Activated CD4-positive, alpha-beta T cell treated with anti-CD3 and anti-CD28 coated beads, Interleukin-2, amount 10 ng/mL, durations not matched to agents 24 days and 14 days (primary cell): ENCODE data around the gene OR2J1. TPM values are rescaled to one million over a fixed set of nuclear protein-coding genes. Genes with fewer than 3 reads are reported as not detected.
"Not testable (repeated sequence)": the region's sequence is repeated elsewhere in the genome, so short reads cannot be mapped to it uniquely, and the experiment has no call there.

Source experiments
- DNase-seq: peaks from one replicate; pipeline ENCODE4 v3.0.0; 2022
- H3K27ac Mint-ChIP-seq: one replicate; pipeline ENCODE4 v1.8.0; 2022; ENCODE audit warnings: mild to moderate bottlenecking, mixed read lengths
- H3K27me3 Mint-ChIP-seq: one replicate; pipeline ENCODE4 v1.8.0; 2022; ENCODE audit warnings: mixed read lengths
- H3K36me3 Mint-ChIP-seq: one replicate; pipeline ENCODE4 v1.8.0; 2022; ENCODE audit warnings: low read depth, mild to moderate bottlenecking, mixed read lengths
- H3K4me1 Mint-ChIP-seq: one replicate; pipeline ENCODE4 v1.8.0; 2021; ENCODE audit warnings: mixed read lengths
- H3K4me3 Mint-ChIP-seq: one replicate; pipeline ENCODE4 v1.8.0; 2022; ENCODE audit warnings: mild to moderate bottlenecking, moderate library complexity, mixed read lengths
- H3K9me3 Mint-ChIP-seq: one replicate; pipeline ENCODE4 v1.8.0; 2021; ENCODE audit warnings: mixed read lengths
- intact Hi-C: fragments of 100-400 bp; cut with micrococcal nuclease; formaldehyde crosslinking; loops from one replicate; pipeline ENCODE4 v1.15.1; 2023
- total RNA-seq: library from RNA; stranded (reverse); gene quantifications from 2 replicates; pipeline ENCODE4 v1.2.3, GENCODE V29; 2022

Gene OR2J1
- total RNA-seq, 1 donor from 2014 or later: not detected

DNA sequence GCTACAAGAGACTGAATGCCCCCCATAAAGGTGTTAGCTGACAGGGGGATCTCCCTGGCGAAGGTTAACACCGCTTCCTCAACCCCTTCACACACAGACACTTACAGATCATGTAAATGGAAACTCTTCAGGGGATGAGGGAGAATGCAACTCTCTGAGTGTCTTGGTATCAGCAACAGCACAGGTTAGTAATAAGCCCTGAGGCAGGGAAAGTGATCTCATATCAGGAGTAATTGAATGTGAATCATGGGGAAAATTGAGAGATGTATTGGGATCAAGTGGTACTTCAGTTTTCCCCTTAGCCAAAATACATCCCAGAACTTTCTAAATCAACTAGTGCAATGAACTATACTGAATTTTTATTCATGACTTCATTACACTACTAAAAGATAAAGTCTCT is 32.4 kb downstream of the OR2J1 start:
- H3K4me3 Mint-ChIP-seq: no peak overlapping the region
- peaks cover 9% of the 10 kb centered on the region for H3K27me3 Mint-ChIP-seq
- H3K9me3 Mint-ChIP-seq: no peaks in the 10 kb centered on the region
- no peak for DNase-seq
- no peaks in the 10 kb centered on the region for H3K36me3 Mint-ChIP-seq
- no peaks in the 10 kb centered on the region for H3K4me1 Mint-ChIP-seq
- H3K27ac Mint-ChIP-seq: no peak overlapping the region
- intact Hi-C loops: no loop called here

DNA sequence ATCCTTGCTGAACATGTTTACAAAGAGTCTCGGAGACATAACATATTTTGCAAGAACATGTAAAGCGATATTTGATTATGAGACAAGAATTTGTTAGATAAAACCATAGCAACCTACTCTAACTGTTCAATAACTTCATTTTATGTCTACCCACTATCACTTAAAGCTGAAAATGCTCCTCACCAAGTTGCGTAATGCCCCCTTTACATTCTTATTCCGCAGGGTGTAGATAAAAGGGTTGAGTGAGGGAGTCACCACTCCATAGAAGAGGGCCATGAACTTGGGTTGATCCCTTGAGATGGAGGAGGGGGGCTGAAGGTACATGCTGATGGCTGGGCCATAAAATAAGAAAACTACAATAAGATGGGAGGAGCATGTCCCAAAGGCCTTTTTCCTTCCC is 38.4 kb downstream of the OR2J1 start:
- Mint-ChIP-seq H3K27me3 (peaks cover 7% of the 10 kb centered on the region), H3K27ac (no peak overlapping the region), H3K36me3 (no peaks in the 10 kb centered on the region), H3K9me3 (no peaks in the 10 kb centered on the region), H3K4me1 (no peaks in the 10 kb centered on the region), H3K4me3 (no peak overlapping the region)
- intact Hi-C loops: no loop called here
- DNase-seq: no peak

DNA sequence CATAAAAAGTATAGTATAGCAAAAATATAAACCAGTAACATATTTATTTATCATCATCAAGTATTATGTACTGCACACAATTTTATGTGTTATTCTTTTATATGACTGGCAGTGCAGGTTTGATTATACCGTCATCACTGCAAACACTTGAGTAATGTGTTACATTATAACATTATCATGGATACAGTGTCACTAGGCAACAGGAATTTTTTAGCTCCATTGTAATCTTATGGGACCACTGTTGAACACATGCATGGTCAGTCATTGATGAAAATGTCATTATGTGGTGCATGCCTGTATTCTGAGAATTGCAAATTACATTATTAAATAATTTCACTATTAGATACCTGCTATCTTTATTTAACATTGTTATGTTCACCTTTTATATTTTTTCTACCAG is 42.3 kb downstream of the OR2J1 start:
- Mint-ChIP-seq H3K4me1 (no peaks in the 10 kb centered on the region), H3K9me3 (no peaks in the 10 kb centered on the region), H3K4me3 (no peak overlapping the region), H3K27me3 (peaks cover 2% of the 10 kb centered on the region), H3K36me3 (no peaks in the 10 kb centered on the region), H3K27ac (no peak overlapping the region)
- intact Hi-C loops: no loop called here
- DNase-seq: no peak

DNA sequence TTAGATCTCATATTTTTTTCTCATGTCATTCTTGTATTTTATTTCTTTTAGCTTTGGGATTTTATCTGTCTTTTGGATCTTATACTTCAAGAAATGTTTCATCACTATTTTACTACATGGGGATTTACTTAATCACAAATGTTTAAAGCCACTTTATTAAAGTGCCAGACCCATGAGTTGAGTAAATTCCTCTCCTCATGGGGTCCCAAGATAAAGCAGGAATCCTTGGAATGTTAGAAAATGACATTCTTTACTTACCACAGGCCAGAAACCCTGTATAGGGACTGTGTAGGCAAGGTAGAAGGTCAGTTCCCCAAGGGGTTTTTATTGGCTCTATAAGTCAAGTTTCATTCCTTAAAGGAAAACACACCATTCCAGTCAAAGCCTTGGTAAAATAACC is 43.0 kb downstream of the OR2J1 start:
- Mint-ChIP-seq H3K9me3 (no peaks in the 10 kb centered on the region), H3K4me3 (no peak overlapping the region), H3K36me3 (no peaks in the 10 kb centered on the region), H3K27me3 (peaks cover 2% of the 10 kb centered on the region), H3K27ac (no peak overlapping the region), H3K4me1 (no peaks in the 10 kb centered on the region)
- intact Hi-C loops: no loop called here
- no peak for DNase-seq

DNA sequence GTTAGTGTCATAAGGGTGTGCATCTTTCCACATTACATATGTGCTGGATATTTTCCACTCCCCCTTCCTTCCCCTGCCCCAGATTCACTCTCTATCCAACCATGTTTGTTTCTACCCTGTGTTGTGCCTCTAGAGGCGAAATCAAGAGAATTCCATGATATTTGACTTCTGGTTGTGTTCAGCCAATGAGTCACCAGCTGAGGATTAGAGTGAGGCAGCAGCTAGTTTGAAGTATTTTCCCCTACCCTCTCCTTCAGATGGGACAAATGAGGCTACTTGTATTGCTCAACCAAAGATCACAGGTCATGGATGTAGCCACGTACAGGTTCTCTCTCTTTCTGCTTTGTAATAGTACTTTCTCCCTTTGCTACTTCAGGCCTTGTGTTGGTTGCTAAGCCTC is 46.9 kb downstream of the OR2J1 start:
- intact Hi-C loops: no loop called here
- Mint-ChIP-seq H3K4me1 (no peaks in the 10 kb centered on the region), H3K27ac (no peak overlapping the region), H3K27me3 (no peaks in the 10 kb centered on the region), H3K9me3 (no peaks in the 10 kb centered on the region), H3K36me3 (no peaks in the 10 kb centered on the region), H3K4me3 (no peak overlapping the region)
- no peak for DNase-seq

DNA sequence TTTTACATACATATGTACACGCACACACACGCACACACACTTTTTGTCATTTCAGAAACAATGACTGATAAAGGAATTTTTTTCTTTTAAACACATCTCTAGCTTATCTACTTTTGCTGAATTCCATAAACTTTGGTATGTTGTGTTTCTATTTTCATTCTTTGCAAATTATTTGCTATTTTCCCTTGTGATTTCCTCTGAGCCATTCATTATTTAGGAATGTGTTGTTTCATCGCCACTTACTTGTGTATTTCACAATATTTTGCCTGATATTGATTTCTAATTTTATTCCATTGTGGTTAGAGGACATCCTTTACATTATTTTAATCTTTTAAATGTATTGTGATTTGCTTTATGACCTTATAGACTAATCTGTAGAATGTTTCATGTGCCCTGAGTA is 47.8 kb downstream of the OR2J1 start:
- intact Hi-C loops: no loop called here
- H3K9me3 Mint-ChIP-seq: no peaks in the 10 kb centered on the region
- no peaks in the 10 kb centered on the region for H3K27me3 Mint-ChIP-seq
- H3K36me3 Mint-ChIP-seq: no peaks in the 10 kb centered on the region
- no peak for DNase-seq
- no peak overlapping the region for H3K27ac Mint-ChIP-seq
- no peak overlapping the region for H3K4me3 Mint-ChIP-seq
- H3K4me1 Mint-ChIP-seq: no peaks in the 10 kb centered on the region

DNA sequence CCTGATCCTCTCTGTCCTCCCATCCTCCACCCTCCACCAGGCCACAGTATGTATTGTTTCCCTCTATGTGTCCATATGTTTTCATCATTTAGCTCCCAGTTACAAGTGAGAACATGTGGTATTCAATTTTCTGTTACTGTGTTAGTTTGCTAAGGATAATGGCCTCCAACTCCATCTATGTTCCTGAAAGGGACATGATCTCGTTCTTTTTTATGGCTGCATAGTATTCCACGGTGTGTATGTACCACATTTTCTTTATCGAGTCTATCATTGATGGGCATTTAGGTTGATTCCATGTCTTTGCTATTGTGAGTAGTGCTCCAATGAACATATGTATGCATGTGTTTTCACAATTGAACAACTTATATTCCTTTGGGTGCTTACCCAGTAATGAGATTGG is 50.2 kb downstream of the OR2J1 start:
- DNase-seq, H3K36me3 Mint-ChIP-seq, H3K4me1 Mint-ChIP-seq, H3K27me3 Mint-ChIP-seq, H3K9me3 Mint-ChIP-seq, H3K4me3 Mint-ChIP-seq, intact Hi-C loops, H3K27ac Mint-ChIP-seq: not testable (repeated sequence)

Other genes starting within 250 kb of the OR2J1 start
- gene TRIM27, start 175.5 kb upstream of the OR2J1 start, total RNA-seq: 64.8 and 67.3 TPM in 2 replicates
- gene ZNF311, start 94.2 kb upstream of the OR2J1 start, total RNA-seq: 0.86 and 0.97 TPM in 2 replicates
- gene OR2W1, start 54.3 kb upstream of the OR2J1 start, total RNA-seq: not detected in 2 replicates
- gene OR2B3, start 12.2 kb upstream of the OR2J1 start, total RNA-seq: not detected in 2 replicates
- gene OR2J3, start 8.6 kb downstream of the OR2J1 start, total RNA-seq: not detected in 2 replicates
- not detected in 2 replicates for gene OR2J2, start 71.4 kb downstream of the OR2J1 start, total RNA-seq
- not detected in 2 replicates for gene OR14J1, start 202.2 kb downstream of the OR2J1 start, total RNA-seq